ENCODE measurements around the gene FGR. TPM values are rescaled to one million over a fixed set of nuclear protein-coding genes. Genes with fewer than 3 reads are reported as not detected.
A peak's percentile ranks its signal among the peaks of the same experiment; 100 is the strongest.

Gene FGR
- total and polyA plus RNA-seq, 2 of the 13 experiments (the other 11 are each of a cell fraction or from before 2014, with no cell fraction given): not detected

DNA sequence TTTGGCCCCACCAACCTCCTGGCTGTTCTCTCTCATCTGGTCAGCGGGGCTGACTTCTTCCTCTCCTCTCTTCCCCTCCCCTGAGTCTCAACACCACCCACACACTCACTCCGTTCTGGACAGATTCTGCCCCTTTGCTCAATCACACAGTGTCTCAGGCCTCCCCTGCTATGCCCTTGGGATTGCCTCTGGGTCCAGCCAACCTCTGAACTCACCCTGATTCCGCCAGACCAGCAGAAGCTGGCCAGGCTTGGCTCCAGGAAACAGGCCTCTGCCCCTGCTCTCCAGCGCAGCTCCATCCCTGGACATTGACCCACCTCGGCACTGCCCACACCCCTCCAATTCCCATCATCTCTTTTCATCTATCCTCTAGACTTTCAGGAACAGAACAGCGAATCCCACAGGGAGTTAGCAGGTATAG is 53.2 kb downstream of the FGR start (continued):
- TF ChIP-seq, protein P1, sequence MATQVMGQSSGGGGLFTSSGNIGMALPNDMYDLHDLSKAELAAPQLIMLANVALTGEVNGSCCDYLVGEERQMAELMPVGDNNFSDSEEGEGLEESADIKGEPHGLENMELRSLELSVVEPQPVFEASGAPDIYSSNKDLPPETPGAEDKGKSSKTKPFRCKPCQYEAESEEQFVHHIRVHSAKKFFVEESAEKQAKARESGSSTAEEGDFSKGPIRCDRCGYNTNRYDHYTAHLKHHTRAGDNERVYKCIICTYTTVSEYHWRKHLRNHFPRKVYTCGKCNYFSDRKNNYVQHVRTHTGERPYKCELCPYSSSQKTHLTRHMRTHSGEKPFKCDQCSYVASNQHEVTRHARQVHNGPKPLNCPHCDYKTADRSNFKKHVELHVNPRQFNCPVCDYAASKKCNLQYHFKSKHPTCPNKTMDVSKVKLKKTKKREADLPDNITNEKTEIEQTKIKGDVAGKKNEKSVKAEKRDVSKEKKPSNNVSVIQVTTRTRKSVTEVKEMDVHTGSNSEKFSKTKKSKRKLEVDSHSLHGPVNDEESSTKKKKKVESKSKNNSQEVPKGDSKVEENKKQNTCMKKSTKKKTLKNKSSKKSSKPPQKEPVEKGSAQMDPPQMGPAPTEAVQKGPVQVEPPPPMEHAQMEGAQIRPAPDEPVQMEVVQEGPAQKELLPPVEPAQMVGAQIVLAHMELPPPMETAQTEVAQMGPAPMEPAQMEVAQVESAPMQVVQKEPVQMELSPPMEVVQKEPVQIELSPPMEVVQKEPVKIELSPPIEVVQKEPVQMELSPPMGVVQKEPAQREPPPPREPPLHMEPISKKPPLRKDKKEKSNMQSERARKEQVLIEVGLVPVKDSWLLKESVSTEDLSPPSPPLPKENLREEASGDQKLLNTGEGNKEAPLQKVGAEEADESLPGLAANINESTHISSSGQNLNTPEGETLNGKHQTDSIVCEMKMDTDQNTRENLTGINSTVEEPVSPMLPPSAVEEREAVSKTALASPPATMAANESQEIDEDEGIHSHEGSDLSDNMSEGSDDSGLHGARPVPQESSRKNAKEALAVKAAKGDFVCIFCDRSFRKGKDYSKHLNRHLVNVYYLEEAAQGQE (IDR thresholded peaks at IDR 0.05; ENCODE audit: borderline replicate concordance in 1 of 2, low read depth in 1 of 2, low read length in 2 of 2): no peak
- no peak for TF ChIP-seq PHB2 (IDR thresholded peaks at IDR 0.05; ENCODE audit: partially characterized antibody)
- TF ChIP-seq FIP1L1 (IDR thresholded peaks at IDR 0.05; ENCODE audit: borderline replicate concordance, insufficient read depth, low read depth, low read length): no peak
- no peak for TF ChIP-seq ZNF230 (CRISPR knock-in tag; IDR thresholded peaks at IDR 0.05)
- TF ChIP-seq, protein P2, sequence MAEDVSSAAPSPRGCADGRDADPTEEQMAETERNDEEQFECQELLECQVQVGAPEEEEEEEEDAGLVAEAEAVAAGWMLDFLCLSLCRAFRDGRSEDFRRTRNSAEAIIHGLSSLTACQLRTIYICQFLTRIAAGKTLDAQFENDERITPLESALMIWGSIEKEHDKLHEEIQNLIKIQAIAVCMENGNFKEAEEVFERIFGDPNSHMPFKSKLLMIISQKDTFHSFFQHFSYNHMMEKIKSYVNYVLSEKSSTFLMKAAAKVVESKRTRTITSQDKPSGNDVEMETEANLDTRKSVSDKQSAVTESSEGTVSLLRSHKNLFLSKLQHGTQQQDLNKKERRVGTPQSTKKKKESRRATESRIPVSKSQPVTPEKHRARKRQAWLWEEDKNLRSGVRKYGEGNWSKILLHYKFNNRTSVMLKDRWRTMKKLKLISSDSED (CRISPR knock-in tag; IDR thresholded peaks at IDR 0.05): no peak
- TF ChIP-seq, protein P3, sequence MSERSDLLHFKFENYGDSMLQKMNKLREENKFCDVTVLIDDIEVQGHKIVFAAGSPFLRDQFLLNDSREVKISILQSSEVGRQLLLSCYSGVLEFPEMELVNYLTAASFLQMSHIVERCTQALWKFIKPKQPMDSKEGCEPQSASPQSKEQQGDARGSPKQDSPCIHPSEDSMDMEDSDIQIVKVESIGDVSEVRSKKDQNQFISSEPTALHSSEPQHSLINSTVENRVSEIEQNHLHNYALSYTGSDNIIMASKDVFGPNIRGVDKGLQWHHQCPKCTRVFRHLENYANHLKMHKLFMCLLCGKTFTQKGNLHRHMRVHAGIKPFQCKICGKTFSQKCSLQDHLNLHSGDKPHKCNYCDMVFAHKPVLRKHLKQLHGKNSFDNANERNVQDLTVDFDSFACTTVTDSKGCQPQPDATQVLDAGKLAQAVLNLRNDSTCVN (CRISPR knock-in tag; IDR thresholded peaks at IDR 0.05; ENCODE audit: borderline replicate concordance): no peak
- no peak for TF ChIP-seq SP2 (CRISPR knock-in tag; IDR thresholded peaks at IDR 0.05)
- no peak for TF ChIP-seq XBP1 (CRISPR knock-in tag; IDR thresholded peaks at IDR 0.05)
- 0 out of 2 replicates have a peak, but pooled peaks have one; percentile 59 for TF ChIP-seq ZNF891 (CRISPR knock-in tag; IDR thresholded peaks at IDR 0.05)
- TF ChIP-seq, protein P4, sequence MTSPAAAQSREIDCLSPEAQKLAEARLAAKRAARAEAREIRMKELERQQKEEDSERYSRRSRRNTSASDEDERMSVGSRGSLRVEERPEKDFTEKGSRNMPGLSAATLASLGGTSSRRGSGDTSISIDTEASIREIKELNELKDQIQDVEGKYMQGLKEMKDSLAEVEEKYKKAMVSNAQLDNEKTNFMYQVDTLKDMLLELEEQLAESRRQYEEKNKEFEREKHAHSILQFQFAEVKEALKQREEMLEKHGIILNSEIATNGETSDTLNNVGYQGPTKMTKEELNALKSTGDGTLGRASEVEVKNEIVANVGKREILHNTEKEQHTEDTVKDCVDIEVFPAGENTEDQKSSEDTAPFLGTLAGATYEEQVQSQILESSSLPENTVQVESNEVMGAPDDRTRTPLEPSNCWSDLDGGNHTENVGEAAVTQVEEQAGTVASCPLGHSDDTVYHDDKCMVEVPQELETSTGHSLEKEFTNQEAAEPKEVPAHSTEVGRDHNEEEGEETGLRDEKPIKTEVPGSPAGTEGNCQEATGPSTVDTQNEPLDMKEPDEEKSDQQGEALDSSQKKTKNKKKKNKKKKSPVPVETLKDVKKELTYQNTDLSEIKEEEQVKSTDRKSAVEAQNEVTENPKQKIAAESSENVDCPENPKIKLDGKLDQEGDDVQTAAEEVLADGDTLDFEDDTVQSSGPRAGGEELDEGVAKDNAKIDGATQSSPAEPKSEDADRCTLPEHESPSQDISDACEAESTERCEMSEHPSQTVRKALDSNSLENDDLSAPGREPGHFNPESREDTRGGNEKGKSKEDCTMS (CRISPR knock-in tag; conservative IDR thresholded peaks at IDR 0.05): no peak
- peak; percentile 48; the same call in 1 of the 2 replicates for TF ChIP-seq ELF3 (CRISPR knock-in tag; IDR thresholded peaks at IDR 0.05)
- TF ChIP-seq KLF6 (CRISPR knock-in tag; IDR thresholded peaks at IDR 0.05): no peak
- TF ChIP-seq ATF7-NPFF (CRISPR knock-in tag; IDR thresholded peaks at IDR 0.05; ENCODE audit: low read depth): 0 out of 2 replicates have a peak, but pooled peaks have one; percentile 51
- TF ChIP-seq ZNF850 (CRISPR knock-in tag; conservative IDR thresholded peaks at IDR 0.05): no peak
- no peak for TF ChIP-seq TOE1 (CRISPR knock-in tag; IDR thresholded peaks at IDR 0.05)
